ENCODE results near the gene HUNK.

The HUNK gene

GRCh38 chr21:31987696-31988095 is 114.9 kb downstream of the HUNK start:
- DNase-seq (ENCODE audit: low read depth), result no peak
- TF ChIP-seq, protein P1, sequence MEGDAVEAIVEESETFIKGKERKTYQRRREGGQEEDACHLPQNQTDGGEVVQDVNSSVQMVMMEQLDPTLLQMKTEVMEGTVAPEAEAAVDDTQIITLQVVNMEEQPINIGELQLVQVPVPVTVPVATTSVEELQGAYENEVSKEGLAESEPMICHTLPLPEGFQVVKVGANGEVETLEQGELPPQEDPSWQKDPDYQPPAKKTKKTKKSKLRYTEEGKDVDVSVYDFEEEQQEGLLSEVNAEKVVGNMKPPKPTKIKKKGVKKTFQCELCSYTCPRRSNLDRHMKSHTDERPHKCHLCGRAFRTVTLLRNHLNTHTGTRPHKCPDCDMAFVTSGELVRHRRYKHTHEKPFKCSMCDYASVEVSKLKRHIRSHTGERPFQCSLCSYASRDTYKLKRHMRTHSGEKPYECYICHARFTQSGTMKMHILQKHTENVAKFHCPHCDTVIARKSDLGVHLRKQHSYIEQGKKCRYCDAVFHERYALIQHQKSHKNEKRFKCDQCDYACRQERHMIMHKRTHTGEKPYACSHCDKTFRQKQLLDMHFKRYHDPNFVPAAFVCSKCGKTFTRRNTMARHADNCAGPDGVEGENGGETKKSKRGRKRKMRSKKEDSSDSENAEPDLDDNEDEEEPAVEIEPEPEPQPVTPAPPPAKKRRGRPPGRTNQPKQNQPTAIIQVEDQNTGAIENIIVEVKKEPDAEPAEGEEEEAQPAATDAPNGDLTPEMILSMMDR (IDR thresholded peaks at IDR 0.05; ENCODE audit: low read depth, low read length, missing control alignments), result no peak
- in situ Hi-C loops (cut with HindIII; ENCODE audit: low sequenced_read_pairs), result no loop called here
- no peak overlapping the region for H3K4me3 ChIP-seq (ENCODE audit: low read depth, low read length)

GRCh38 chr21:31988492-31989290 is 115.9 kb downstream of the HUNK start:
- in situ Hi-C loops (cut with HindIII; ENCODE audit: low sequenced_read_pairs), result no loop called here

GRCh38 chr21:31991356-31992331 is 118.8 kb downstream of the HUNK start:
- TF ChIP-seq, protein P1 (IDR thresholded peaks at IDR 0.05; ENCODE audit: low read depth, low read length, missing control alignments), result no peak
- in situ Hi-C loops (cut with HindIII; ENCODE audit: low sequenced_read_pairs), result no loop called here
- no peak overlapping the region for H3K4me3 ChIP-seq (ENCODE audit: low read depth, low read length)
- DNase-seq (ENCODE audit: low read depth), result no peak

More at GRCh38 chr21:31988492-31989290, 115.9 kb downstream of the HUNK start:
- no peak overlapping the region for H3K4me3 ChIP-seq (ENCODE audit: low read depth, low read length)
- TF ChIP-seq, protein P1 (IDR thresholded peaks at IDR 0.05; ENCODE audit: low read depth, low read length, missing control alignments), result no peak
- DNase-seq (ENCODE audit: low read depth), result no peak

DNA sequence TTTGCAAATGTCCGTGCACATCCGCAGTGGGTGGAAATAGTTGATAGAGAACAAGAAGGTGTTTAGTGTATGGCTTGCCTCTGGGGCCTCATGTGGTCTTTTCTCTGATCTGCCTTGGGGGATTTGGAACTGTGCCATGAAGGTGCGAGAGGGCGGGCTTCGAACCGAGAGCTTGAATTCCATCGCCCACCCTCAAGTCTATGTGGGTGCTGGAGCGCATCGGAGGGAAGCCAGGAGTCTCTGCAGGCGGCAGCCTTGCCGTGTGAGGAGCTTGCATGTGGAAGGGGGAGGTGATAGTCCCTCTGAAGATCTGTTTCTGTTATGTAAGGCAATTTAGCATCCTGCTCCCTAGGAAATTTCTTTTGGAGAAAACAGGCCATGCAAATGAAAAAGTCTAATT is 119.6 kb downstream of the HUNK start:
- in situ Hi-C loops (cut with HindIII; ENCODE audit: low sequenced_read_pairs), result no loop called here
- DNase-seq (ENCODE audit: low read depth), result no peak
- TF ChIP-seq, protein P1 (IDR thresholded peaks at IDR 0.05; ENCODE audit: low read depth, low read length, missing control alignments), result no peak
- H3K4me3 ChIP-seq (ENCODE audit: low read depth, low read length), result no peak overlapping the region

- TF ChIP-seq, protein P1 (IDR thresholded peaks at IDR 0.05; ENCODE audit: low read depth, low read length, missing control alignments), result no peak
- in situ Hi-C loops (cut with HindIII; ENCODE audit: low sequenced_read_pairs), result no loop called here
- H3K4me3 ChIP-seq (ENCODE audit: low read depth, low read length), result no peak overlapping the region
Observed at GRCh38 chr21:31993826-31994825, 121.3 kb downstream of the HUNK start.

More at GRCh38 chr21:31993826-31994825, 121.3 kb downstream of the HUNK start:
- DNase-seq (ENCODE audit: low read depth), result no peak

Data from astrocyte of the cerebellum (primary cell).